GM10847 (cell line): Measurements from ENCODE around the gene MBTPS1.

Experiments
- POLR2A ChIP-seq: IDR thresholded peaks from 2 replicates; pipeline ENCODE4 v1.6.1; 2011; ENCODE audit not compliant: insufficient read length; ENCODE audit errors: extremely low read depth

MBTPS1 gene

DNA sequence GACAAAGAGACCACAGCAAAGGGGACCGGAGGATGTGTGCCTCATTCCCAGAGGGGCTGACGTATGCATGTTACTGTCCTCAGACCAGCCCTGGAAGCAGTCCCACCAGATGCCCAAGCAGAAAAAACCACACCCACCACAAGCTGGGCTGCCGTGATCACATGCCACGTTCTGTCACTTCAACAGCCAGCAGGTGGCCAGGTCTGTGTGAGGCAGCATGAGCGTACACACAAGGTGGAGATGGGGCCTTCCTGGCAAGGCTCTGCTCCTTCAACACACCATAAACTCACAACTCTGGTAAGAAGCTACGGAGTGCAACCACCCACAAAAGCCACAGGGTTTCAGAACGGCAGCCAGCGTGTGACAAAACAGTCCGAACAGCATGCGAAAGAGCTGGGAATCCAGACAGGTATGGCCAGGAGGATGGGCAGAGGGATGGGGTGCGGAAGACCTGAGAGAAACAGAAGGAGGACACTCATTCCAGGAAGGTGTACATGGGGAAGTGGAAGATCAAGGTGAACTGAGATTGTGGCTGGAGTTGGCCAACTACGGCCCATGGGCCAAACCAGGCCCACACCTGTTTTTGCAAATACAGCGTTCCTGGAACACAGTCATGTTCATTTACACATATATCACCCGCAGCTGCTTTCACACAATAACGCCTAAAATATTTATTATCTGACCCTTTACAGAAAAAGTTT, 27.9 kb downstream of the MBTPS1 start:
- no peak for TF ChIP-seq POLR2A

DNA sequence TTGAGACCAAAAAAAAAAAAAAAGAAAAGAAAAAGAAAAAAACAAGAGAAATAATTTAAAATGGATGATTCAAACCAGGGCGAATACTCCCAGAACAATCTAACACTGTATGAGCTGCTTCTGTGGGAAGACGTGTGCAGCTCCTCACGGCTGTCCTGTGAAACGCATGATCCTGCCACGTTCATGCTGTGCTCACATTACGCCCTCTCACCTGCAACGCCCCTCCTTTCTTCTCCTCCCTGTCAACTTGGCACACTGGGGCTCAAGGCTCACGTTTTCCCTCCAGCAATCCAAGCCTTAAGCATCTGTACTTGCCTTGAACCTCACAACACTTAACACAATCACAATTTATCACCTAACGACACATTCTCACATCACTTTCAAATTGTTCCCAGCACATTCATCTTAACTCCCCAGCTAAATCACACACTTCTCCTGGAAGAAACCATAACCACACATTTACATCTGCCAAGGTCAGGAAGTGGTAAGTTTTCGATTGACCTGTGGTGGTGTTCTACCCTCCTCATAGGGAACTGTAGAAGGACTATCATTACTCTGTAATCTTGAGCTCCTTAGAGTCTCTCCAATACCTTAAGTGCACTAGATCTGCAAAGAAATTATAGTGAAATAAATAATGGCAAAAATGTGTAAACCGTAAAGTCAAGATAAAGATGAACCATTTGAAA, 29.1 kb downstream of the MBTPS1 start:
- TF ChIP-seq POLR2A = no peak

DNA sequence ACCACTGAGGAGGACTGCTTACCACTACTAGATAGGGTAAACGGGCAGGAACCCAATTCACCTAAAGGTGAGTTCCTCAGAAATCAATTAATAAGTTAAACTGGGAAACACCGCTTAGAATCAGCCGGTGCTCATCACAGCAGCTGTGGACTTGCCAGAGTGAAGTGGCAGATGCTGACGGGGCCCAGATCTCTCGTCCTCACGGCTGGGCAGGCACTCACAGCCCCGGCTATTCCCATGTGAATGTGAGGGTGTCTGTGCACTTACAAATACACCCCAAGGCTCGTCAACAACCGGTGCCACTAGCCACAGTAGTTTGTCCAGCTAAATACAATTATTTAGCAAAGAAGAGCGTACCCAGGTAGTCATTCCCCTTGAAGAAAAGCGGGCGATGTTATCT, 29.7 kb downstream of the MBTPS1 start:
- TF ChIP-seq POLR2A = no peak

DNA sequence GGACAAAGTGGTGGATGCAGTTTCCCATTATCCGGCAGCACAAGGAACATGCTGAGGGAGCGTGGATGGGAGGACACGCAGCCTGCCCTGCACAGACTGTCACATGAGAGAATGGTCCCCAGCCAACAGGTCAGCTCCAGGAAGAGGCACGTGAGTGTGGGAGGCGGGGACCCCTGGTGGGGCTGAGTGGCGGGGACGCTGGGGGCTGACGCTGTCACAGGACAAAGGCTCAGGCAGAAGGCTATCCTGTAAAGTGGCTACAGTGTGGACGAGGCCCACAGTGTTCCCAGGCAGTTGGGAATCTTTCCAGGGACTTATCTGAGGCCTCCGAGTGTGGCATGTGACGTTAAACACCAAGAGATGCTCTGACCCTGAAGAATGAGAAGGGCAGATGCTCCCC, 30.4 kb downstream of the MBTPS1 start:
- TF ChIP-seq POLR2A = no peak

DNA sequence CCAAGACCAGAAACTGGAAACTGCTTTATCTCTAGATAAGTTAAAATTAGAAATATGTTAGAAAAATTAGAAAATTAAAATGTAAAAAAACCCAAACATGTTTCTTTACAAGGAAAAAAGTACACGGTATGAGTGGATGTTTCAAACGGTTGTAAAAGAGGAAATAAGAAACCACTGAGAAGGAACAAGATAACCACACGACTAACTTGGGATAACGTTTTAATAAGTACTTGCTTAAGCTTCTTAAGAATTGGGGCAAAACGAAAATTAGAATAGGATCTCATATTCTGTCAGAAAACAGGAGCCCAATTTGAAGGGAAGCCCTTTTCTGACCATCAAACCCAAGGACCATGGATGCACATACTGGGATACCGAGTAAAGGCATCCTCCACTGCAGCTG, 31.0 kb downstream of the MBTPS1 start:
- TF ChIP-seq POLR2A = no peak

DNA sequence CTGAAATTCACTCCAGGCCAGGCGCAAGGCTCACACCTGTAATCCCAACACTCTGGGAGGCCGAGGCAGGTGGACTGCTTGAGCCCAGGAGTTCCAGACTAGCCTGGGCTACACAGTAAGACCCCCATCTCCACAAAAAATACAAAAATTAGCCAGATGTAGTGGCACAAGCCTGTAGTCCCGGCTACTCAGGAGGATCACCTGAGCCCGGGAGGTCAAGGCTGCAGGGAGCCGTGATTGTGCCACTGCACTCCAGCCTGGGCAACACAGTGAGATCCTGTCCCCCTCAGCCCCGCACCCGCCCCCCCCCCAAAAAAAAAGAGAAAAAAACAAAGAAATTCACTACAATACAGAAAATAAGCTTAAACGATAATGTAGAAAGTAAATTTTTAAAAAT, 31.5 kb downstream of the MBTPS1 start:
- no peak for TF ChIP-seq POLR2A

DNA sequence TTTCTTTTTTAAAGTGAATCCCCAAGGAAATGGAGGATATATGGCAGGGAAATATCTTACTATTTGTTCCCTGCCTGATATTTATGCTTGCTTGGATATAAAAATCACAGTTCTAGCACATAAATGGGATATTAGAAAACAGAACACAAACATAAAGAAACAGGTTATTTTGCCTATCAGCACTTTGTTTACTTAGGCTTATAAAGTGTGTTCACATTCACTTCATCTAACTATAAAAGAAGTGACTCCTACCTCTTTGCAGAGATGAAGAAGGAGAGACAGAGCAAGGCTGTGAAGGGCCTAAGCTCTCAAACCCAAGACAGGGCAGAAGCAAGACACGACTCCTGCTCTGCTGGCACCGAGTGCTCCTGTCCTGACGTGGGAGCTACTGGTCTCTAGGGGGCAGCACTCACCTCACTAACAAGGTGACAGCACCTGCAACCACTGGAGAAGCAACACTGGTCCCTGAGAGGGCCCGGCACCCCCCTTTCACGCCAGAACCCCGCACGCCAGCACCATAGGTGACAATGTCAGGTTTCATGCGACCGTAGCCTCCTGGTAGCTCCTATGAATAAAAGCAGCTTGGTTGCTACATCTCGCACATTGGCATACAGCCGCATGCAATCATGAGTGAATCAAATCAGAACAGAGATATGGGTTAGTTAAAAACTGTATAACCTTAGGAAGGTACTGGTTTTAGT, 32.0 kb downstream of the MBTPS1 start:
- no peak for TF ChIP-seq POLR2A

DNA sequence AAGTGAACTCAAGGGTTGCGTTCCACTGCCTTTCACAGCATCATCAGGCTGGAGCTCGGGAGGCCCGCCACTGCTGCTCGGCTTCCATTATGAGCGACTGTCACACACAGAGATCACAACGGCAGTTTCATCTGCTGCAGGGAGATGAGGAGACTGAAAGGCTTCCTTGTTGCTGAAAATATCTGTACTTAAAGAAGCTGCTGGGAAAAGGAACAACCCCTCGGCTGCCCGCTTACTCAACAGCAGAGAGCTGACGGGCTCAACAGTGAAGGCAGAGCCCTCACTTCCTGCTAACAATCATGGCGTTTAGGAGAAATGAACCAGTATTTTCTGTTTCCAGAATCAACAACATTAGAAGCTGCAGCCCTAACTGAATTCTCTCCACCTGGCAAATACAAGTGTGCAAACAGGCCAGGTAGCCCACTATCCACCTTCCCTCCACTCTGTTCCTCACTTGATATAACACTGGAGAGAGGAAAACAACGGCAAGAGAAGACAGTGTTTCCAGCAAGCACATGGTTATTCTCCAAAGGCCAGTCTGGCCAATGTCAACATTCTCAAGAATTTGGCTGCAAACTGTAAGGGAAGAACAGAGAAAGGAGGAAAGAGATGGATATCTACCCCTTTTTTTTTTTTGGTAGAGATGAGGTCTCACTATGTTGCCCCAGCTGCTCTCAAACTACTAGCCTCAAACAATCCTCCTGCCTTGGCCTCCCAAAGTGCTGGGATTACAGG, 33.7 kb downstream of the MBTPS1 start:
- no peak for TF ChIP-seq POLR2A

DNA sequence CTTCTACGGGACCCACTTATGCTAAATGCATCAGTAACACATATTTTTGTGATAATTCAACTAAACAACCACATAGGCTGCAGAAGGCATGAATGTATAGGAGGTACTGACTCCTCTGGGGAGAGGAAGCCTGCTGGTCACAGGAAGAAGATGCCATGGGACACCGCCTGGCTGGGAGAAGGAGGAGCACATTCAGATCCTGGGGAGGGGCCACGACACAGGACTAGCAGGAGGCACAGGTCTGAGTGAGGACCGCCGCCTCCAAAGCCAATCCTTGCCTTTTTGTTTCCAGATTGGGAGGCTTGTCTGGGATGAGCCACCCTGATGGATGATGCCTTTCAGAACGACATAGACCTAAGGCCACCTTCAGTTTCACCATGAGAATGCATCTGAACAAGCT, 34.6 kb downstream of the MBTPS1 start:
- TF ChIP-seq POLR2A = no peak

DNA sequence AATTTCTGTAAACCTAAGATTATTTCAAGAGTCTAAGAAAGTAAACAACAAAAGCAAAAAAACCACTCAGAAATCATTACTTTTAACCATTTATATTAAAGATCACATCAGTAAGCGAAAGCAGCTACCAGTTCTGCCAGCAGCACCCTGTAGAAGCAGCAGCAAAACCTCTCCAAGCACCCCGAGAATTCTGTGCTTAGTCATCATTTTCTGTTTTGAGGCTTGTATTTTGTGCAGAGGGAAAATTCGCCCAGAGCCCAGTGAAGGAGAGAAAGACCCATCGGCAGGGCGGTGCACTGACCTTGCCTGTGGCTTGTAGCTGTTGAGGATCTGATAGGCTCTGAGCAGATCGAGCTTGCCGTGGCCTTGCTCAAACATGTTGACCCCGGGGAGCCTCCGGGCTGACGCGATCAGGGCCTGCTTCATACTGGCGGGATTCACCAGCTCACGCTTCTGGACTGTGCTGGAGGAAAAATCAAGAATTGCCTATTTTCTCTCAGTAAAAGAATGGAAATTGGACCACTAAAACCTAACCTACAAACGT, 35.2 kb downstream of the MBTPS1 start:
- no peak for TF ChIP-seq POLR2A

DNA sequence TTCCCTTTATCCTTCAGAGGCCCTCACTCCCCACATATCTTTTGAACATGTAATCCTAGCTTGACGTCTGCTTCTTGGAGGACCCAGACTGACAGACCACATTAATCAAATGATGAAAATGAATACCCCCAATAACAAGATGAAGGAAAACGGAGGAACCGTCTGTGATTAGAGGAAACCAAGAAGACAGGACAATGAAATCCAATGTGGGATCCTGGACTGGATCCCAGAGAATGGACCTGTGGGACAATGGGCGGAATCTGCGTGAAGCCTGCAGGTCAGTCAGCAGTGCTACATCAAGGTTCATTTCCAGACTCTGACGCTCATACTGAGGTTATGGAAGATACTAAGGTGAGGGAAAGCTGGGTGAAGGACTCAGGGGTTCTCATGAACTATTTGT, 35.9 kb downstream of the MBTPS1 start:
- no peak for TF ChIP-seq POLR2A

DNA sequence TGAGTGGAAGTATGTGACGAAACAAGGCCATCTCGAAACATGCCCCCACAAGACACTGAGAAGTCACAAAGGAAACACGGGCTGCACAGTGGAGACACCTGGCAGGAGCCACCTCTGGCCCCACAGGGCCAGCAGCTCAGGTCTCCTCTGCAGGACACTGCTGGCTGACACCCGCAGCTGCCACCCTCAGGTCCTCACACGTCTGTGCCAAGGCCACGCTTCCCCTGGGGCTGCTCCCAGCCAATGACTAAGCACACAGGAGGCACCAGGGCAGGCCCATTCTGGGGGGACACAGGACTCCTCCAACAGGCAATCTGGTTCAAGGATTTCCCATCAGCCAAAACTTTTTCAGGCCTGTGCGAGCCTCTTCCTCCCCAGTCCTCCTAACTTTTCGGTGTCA, 36.4 kb downstream of the MBTPS1 start:
- no peak for TF ChIP-seq POLR2A

DNA sequence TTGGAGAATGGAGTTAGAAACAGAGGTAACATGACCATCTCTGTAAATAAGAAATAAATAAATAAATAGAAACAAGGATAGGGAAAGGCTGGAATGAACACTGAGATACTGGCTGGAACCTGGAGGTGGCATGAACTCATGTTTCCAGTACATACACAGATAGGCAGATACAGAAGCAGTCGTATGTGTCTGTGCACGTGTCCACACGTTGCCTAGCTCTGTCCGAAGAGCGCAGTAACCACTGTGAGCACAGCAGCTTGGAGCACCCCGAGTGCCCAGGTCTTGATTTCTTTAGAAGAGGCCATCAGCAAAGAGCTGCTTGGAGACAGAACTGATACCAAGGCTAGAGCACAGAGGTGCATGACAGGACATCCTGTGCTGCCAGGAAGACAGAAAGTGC, 37.1 kb downstream of the MBTPS1 start:
- TF ChIP-seq POLR2A = no peak

DNA sequence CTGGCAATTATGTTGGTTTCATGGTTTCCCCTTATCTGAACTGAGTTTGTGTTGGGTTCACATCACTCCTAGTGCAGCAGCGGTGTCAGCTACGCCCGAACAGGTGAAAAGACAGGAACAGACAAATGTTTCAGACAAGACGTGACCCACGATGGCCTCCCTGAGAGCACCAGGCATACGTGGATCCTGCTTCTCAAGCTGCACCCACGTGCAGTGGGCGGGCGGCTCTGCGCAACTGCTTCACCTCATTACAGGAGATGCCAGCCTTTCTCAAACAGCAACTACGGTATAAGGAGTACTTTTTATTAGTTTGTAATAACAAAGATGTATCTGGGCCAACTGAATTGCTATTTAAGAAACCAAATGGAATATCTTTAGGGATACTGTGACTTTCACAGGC, 41.4 kb downstream of the MBTPS1 start:
- TF ChIP-seq POLR2A = no peak

DNA sequence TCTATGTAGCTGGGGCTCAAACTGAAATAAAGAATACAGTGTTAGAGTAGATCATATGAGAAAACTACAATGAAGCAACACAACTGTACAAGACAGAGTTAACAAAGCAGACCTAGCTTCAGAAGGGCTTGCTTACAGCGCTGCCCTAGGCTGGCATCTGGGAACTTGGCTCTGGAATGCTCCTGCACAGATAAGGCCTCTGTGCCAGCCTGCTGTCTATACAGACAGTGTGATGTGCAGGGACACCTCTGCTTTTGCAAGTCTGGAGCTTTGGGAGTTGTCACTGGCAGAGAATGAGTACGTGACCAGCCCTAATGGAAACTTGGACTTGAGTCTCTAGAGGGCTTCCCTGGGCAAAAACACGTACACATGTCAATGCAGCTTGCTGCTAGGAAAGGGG, 42.0 kb downstream of the MBTPS1 start:
- no peak for TF ChIP-seq POLR2A
